Caco-2 (cell line): Measurements from ENCODE around the gene CDCA8. TPM values are rescaled to one million over a fixed set of nuclear protein-coding genes. Genes with fewer than 3 reads are reported as not detected.

ENCODE experiments used
- BruUV-seq: library from RNA; stranded (reverse); fragments of 400-500 nt; replicated peaks from 2 replicates; lab custom pipeline; 2021; lab: Mats Ljungman, UMichigan
- CTCF ChIA-PET: fragments of 300-600 bp; sonication (Branson Sonifier 250); formaldehyde crosslinking; loops from one replicate; lab custom pipeline; 2022; ENCODE audit warnings: antibody characterized with exemption; lab: Charles Lee
- POLR2A ChIA-PET: fragments of 300-600 bp; sonication (Branson Sonifier 250); formaldehyde crosslinking; loops from one replicate; lab custom pipeline; 2022; ENCODE audit warnings: antibody characterized with exemption; lab: Charles Lee
- DNase-seq, 2 experiments: peaks; one replicate each; pipeline versions ENCODE4 v3.0.0 to v3.0.0-alpha.2; 2020 to 2022
- H3K27me3 ChIP-seq: replicated peaks from 2 replicates; pipeline ENCODE4 v1.6.0; 2011; ENCODE audit warnings: low read length; ENCODE audit not compliant: control insufficient read depth, insufficient read depth
- H3K36me3 ChIP-seq: 2 replicates; pipeline ENCODE4 v1.5.1; 2011; ENCODE audit warnings: low read length; ENCODE audit not compliant: control insufficient read depth, insufficient read depth
- H3K4me1 ChIP-seq: fragments of 250-450 bp; sonication (Bioruptor Pico); 2 replicates; pipeline ENCODE4 v1.5.1; 2020; ENCODE audit warnings: mild to moderate bottlenecking
- H3K4me3 ChIP-seq: 2 replicates; pipeline ENCODE4 v1.5.1; 2011; ENCODE audit warnings: low read depth, mild to moderate bottlenecking, control low read depth, low read length
- H3K9me3 ChIP-seq: fragments of 250-450 bp; sonication (Bioruptor Pico); 2 replicates; pipeline ENCODE4 v1.5.1; 2020; ENCODE audit warnings: mild to moderate bottlenecking, moderate library complexity
- H3K27ac Mint-ChIP-seq: one replicate; pipeline ENCODE4 v1.8.0; 2022; ENCODE audit warnings: mixed read lengths; ENCODE audit not compliant: unreplicated experiment
- H3K27me3 Mint-ChIP-seq: one replicate; pipeline ENCODE4 v1.8.0; 2022; ENCODE audit warnings: mixed read lengths; ENCODE audit not compliant: insufficient read depth, unreplicated experiment
- H3K36me3 Mint-ChIP-seq: one replicate; pipeline ENCODE4 v1.8.0; 2022; ENCODE audit warnings: mild to moderate bottlenecking, mixed read lengths; ENCODE audit not compliant: insufficient read depth, unreplicated experiment
- H3K4me1 Mint-ChIP-seq: one replicate; pipeline ENCODE4 v1.8.0; 2022; ENCODE audit warnings: low read depth, mixed read lengths; ENCODE audit not compliant: unreplicated experiment
- H3K4me3 Mint-ChIP-seq: one replicate; pipeline ENCODE4 v1.8.0; 2022; ENCODE audit warnings: mild to moderate bottlenecking, moderate library complexity, mixed read lengths; ENCODE audit not compliant: unreplicated experiment
- H3K9me3 Mint-ChIP-seq: one replicate; pipeline ENCODE4 v1.8.0; 2022; ENCODE audit warnings: mixed read lengths; ENCODE audit not compliant: unreplicated experiment
- intact Hi-C: fragments of 100-400 bp; cut with micrococcal nuclease; formaldehyde crosslinking; loops from one replicate; pipeline ENCODE4 v1.10.0; 2022; ENCODE audit not compliant: unreplicated experiment
- total RNA-seq: library from RNA; stranded (reverse); gene quantifications from 2 replicates; pipeline ENCODE4 v1.2.3, GENCODE V29; 2022
- TF ChIP-seq, protein P1 (sequence below), 2 experiments: fragments of 200-600 bp in 1 of 2; IDR thresholded peaks; 1 replicate in 1 of 2; 2 replicates in 1 of 2; pipeline versions ENCODE4 v1.5.1 to v1.8.0; 2011 to 2022; ENCODE audit warnings: antibody characterized with exemption in 1 of 2, control low read depth in 1 of 2, inconsistent platforms in 1 of 2, low read depth in 1 of 2, low read length in 1 of 2, mild to moderate bottlenecking in 1 of 2, moderate library complexity in 1 of 2; ENCODE audit not compliant: insufficient read depth in 1 of 2, severe bottlenecking in 1 of 2, unreplicated experiment in 1 of 2

Gene CDCA8
- total RNA-seq, 1 experiment from 2014 or later, result 37.0 TPM

DNA sequence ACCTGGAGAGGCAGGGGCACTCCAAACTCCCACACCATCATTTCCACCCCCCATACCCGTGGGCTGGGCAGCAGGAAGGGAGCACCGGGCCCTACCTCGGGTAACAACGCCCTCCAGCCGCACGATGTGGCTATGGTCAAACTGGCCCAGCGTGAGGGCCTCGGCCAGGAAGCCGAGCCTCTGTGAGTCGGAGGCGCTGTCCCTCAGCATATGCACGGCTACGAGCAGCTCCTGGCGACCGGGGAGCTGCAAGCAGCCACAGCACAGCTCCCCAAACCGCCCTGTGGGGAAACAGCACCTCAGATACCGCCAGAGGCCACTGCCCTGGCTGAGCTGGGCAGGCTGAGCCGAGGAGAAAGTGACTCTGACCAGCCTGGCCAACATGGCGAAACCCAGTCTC, 29.2 kb downstream of the CDCA8 start:
- Mint-ChIP-seq H3K36me3 (no peaks in the 10 kb centered on the region), H3K9me3 (no peaks in the 10 kb centered on the region), H3K4me1 (peaks cover 7% of the 10 kb centered on the region), H3K27me3 (no peaks in the 10 kb centered on the region), H3K4me3 (no peak overlapping the region), H3K27ac (no peak overlapping the region)
- no TSS peak for BruUV-seq
- POLR2A ChIA-PET, result no interaction called here
- TF ChIP-seq, protein P1, sequence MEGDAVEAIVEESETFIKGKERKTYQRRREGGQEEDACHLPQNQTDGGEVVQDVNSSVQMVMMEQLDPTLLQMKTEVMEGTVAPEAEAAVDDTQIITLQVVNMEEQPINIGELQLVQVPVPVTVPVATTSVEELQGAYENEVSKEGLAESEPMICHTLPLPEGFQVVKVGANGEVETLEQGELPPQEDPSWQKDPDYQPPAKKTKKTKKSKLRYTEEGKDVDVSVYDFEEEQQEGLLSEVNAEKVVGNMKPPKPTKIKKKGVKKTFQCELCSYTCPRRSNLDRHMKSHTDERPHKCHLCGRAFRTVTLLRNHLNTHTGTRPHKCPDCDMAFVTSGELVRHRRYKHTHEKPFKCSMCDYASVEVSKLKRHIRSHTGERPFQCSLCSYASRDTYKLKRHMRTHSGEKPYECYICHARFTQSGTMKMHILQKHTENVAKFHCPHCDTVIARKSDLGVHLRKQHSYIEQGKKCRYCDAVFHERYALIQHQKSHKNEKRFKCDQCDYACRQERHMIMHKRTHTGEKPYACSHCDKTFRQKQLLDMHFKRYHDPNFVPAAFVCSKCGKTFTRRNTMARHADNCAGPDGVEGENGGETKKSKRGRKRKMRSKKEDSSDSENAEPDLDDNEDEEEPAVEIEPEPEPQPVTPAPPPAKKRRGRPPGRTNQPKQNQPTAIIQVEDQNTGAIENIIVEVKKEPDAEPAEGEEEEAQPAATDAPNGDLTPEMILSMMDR (IDR thresholded peaks at IDR 0.05; ENCODE audit: insufficient read depth in 1 of 2, low read depth in 1 of 2, low read length in 1 of 2, severe bottlenecking in 1 of 2, unreplicated experiment in 1 of 2), result no peak
- H3K4me1 ChIP-seq, result no peaks in the 10 kb centered on the region
- DNase-seq, result no peak
- H3K36me3 ChIP-seq, result no peaks in the 10 kb centered on the region
- CTCF ChIA-PET, result interaction anchor here (0.6 kb wide), 1 partner anchor 232 kb away, joined by 5 read pairs; no protein-coding TSS in a partner anchor
- no peaks in the 10 kb centered on the region for H3K9me3 ChIP-seq
- no peak overlapping the region for H3K4me3 ChIP-seq
- intact Hi-C loops, result no loop called here
- H3K27me3 ChIP-seq, result no peaks in the 10 kb centered on the region

DNA sequence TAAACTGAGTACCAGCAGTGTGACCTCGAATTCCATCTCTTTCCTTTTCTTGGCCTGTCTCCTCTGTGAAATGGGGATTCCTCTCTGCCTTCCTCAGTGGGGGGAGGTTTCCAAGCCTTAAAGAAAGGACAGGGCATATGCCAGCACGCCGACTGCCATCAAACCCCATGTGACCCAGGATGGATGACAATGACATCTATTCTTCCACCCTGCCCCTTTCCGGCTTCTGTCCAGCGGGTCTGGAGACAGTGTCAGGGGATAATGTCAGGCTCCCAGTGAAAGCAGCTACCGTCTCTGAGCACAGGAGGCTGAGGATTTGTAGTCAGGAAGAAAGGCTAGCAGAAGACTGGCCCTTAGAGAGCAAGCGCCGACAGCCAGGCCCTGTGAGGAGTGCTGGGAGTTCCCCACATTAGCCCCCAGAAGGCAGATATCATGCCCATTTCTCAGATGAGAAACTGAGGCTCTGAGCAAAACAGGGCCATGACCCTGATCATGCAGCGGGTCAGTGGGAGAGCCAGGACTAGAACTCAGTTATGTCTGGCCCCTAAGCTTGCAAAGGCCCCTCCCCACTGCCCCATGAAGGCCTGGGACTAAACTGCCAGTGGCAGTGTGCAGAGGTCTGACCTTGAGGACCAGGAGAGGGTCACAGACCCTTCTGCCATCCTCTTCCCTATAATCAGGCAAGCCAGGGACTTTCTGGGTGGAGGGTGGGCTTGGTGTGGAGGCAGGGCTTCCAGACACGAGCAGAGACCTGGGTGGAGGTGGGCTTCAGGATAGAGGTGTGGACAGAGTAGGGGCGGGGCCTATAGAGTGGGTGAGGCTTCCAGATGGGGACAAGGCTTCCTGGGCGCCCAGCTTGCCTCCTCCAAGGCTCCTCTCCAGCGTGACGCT, 30.1 kb downstream of the CDCA8 start:
- ChIA-PET CTCF (no interaction called here), POLR2A (no interaction called here)
- no peaks in the 10 kb centered on the region for H3K27me3 Mint-ChIP-seq
- H3K9me3 Mint-ChIP-seq, result no peaks in the 10 kb centered on the region
- H3K4me3 Mint-ChIP-seq, result no peak overlapping the region
- Histone ChIP-seq H3K4me1 (no peaks in the 10 kb centered on the region), H3K4me3 (no peak overlapping the region), H3K9me3 (no peaks in the 10 kb centered on the region), H3K36me3 (no peaks in the 10 kb centered on the region), H3K27me3 (no peaks in the 10 kb centered on the region)
- peaks cover 7% of the 10 kb centered on the region for H3K4me1 Mint-ChIP-seq
- TF ChIP-seq, protein P1 (IDR thresholded peaks at IDR 0.05; ENCODE audit: insufficient read depth in 1 of 2, low read depth in 1 of 2, low read length in 1 of 2, severe bottlenecking in 1 of 2, unreplicated experiment in 1 of 2), result no peak
- no peak for DNase-seq
- no peak overlapping the region for H3K27ac Mint-ChIP-seq
- no TSS peak for BruUV-seq
- intact Hi-C loops, result no loop called here
- H3K36me3 Mint-ChIP-seq, result no peaks in the 10 kb centered on the region

DNA sequence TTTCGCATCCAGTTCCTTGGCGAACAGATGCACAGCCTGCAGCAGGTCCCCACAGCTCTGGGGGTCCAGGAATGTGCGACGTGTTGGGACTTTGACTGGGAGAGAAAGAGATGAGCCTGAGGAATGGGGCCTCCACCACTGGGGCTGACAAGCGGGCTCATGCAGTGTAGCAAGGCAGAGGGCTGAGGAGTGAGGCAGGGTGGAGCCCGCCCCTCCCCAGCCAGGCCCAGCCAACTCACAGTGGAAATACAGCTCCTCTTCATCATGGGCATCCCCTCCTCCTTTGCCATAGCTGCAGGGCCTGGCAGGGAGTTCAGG, 30.7 kb downstream of the CDCA8 start:
- no peaks in the 10 kb centered on the region for H3K36me3 Mint-ChIP-seq
- Histone ChIP-seq H3K27me3 (no peaks in the 10 kb centered on the region), H3K4me3 (no peak overlapping the region), H3K4me1 (no peaks in the 10 kb centered on the region), H3K9me3 (no peaks in the 10 kb centered on the region), H3K36me3 (no peaks in the 10 kb centered on the region)
- intact Hi-C loops, result no loop called here
- no peaks in the 10 kb centered on the region for H3K27me3 Mint-ChIP-seq
- no peak overlapping the region for H3K4me3 Mint-ChIP-seq
- TF ChIP-seq, protein P1 (IDR thresholded peaks at IDR 0.05; ENCODE audit: insufficient read depth in 1 of 2, low read depth in 1 of 2, low read length in 1 of 2, severe bottlenecking in 1 of 2, unreplicated experiment in 1 of 2), result no peak
- CTCF ChIA-PET, result no interaction called here
- H3K9me3 Mint-ChIP-seq, result no peaks in the 10 kb centered on the region
- no TSS peak for BruUV-seq
- H3K4me1 Mint-ChIP-seq, result peaks cover 7% of the 10 kb centered on the region
- DNase-seq, result no peak
- POLR2A ChIA-PET, result no interaction called here
- H3K27ac Mint-ChIP-seq, result no peak overlapping the region
